ENCODE measurements around the gene TRIM40. TPM values are rescaled to one million over a fixed set of nuclear protein-coding genes. Genes with fewer than 3 reads are reported as not detected.

Gene TRIM40
- total and polyA plus RNA-seq, 2 of the 13 experiments (the other 11 are each of a cell fraction or from before 2014, with no cell fraction given): 0.58 TPM; not detected in 1

DNA sequence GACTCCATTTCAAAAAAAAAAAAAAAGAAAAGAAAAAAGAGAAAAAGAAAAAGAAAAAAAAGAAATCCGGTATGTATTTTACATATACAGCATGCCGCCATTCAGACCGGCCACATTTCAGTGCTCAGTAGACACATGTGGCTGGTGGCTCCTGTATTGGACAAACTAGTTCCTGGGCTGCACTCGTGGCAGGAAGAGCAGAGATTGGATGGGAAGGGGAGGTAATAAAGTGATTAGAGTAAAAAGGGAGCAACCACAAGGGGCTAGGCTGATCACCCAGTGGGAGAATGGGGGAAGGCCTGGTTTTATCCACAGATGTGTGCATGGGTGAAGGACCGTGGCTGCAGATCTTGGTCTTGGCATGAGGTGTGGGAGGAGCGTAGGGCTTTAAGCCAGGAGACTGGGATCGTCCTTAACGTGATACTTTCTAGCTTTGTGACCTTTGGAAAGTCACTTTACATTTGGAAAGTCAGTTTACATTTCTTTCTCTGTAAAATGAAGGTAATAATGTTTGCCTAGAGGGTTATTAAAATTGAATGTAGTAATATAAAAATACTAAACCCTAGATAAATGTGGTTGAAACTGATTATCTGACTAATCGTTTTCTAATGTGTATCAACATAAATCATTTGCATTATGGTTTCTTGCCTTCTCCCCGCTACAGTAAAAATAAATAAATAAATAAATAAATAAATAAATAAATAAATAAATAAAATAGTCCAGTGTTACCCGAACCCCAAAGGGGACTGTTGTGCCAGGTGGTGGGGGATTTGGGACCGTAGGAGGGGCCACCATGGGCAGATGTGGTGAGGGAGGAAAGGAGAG is 26.5 kb downstream of the TRIM40 start:
- ChIA-PET CTCF (ENCODE audit: low intra/inter-chr PET ratio, low total read pairs) (no interaction called here), POLR2A (interaction anchor here (1.4 to 3.3 kb wide), 4 partner anchors 28 to 96 kb away, joined by 4 to 26 read pairs (median 15); partner anchors contain the start of gene TRIM40)
- peak overlapping the region; percentile 87 for H3K27ac ChIP-seq (ENCODE audit: extremely low read length, insufficient read depth, low read length)
- peaks cover 55% of the 10 kb centered on the region for H3K4me1 ChIP-seq (ENCODE audit: insufficient read depth, low read length)
- peak overlapping the region; percentile 90 to 95 (median 92) for H3K4me3 ChIP-seq (replicated peaks in 1 of 3; ENCODE audit: insufficient read depth in 1 of 3, low read depth in 2 of 3, low read length in 3 of 3)
- in situ Hi-C loops (cut with HindIII; ENCODE audit: extremely low pct_ligation_motif_present, low pct_unique_long_range_greater_than_20kb) (no loop called here), intact Hi-C loops (cut with micrococcal nuclease; ENCODE audit: unreplicated experiment) (loop anchor here (1.0 kb wide), 2 partner anchors 28 to 59 kb away; no protein-coding TSS in a partner anchor)
- peaks cover 0 to 3% of the 10 kb centered on the region in 2 experiments; a peak in 1 of 5 replicates for H3K27me3 ChIP-seq (ENCODE audit: control insufficient read depth in 1 of 2, insufficient read depth in 2 of 2, low read length in 2 of 2)
- ATAC-seq: no peak
- H3K9me3 ChIP-seq (ENCODE audit: low read length): no peaks in the 10 kb centered on the region
- H3K36me3 ChIP-seq (replicated peaks in 1 of 2; ENCODE audit: control insufficient read depth in 1 of 2, insufficient read depth in 2 of 2, low read length in 2 of 2): peaks cover 7 to 8% of the 10 kb centered on the region in 2 experiments
- H3K79me2 ChIP-seq (ENCODE audit: insufficient read depth, low read length): peaks cover 36% of the 10 kb centered on the region
- H3K4me2 ChIP-seq (ENCODE audit: low read depth, low read length): peak overlapping the region; percentile 86
- no peaks in the 10 kb centered on the region; the same call in 1 of the 2 replicates for H4K20me1 ChIP-seq (ENCODE audit: insufficient read depth, low read length)
- peak overlapping the region; percentile 81 for H3K9ac ChIP-seq (ENCODE audit: insufficient read depth, low read depth, low read length)
- TSS peak; percentile 79 for BruUV-seq (replicated peaks)
- H2AFZ ChIP-seq (ENCODE audit: low read length): no peak overlapping the region
- no peak for DNase-seq (ENCODE audit: low spot score)
- 56% methylated on average over 12 of the region's 12 CpGs for WGBS (ENCODE audit: low lambda C conversion rate)
- no peak for FAIRE-seq
- TF ChIP-seq, protein P1, sequence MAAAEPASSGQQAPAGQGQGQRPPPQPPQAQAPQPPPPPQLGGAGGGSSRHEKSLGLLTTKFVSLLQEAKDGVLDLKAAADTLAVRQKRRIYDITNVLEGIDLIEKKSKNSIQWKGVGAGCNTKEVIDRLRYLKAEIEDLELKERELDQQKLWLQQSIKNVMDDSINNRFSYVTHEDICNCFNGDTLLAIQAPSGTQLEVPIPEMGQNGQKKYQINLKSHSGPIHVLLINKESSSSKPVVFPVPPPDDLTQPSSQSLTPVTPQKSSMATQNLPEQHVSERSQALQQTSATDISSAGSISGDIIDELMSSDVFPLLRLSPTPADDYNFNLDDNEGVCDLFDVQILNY (CRISPR knock-in tag; conservative IDR thresholded peaks at IDR 0.05): no peak
- TF ChIP-seq ZNF883 (CRISPR knock-in tag; IDR thresholded peaks at IDR 0.05; ENCODE audit: not compliant biosample characterization): no peak
- TF ChIP-seq, protein P2, sequence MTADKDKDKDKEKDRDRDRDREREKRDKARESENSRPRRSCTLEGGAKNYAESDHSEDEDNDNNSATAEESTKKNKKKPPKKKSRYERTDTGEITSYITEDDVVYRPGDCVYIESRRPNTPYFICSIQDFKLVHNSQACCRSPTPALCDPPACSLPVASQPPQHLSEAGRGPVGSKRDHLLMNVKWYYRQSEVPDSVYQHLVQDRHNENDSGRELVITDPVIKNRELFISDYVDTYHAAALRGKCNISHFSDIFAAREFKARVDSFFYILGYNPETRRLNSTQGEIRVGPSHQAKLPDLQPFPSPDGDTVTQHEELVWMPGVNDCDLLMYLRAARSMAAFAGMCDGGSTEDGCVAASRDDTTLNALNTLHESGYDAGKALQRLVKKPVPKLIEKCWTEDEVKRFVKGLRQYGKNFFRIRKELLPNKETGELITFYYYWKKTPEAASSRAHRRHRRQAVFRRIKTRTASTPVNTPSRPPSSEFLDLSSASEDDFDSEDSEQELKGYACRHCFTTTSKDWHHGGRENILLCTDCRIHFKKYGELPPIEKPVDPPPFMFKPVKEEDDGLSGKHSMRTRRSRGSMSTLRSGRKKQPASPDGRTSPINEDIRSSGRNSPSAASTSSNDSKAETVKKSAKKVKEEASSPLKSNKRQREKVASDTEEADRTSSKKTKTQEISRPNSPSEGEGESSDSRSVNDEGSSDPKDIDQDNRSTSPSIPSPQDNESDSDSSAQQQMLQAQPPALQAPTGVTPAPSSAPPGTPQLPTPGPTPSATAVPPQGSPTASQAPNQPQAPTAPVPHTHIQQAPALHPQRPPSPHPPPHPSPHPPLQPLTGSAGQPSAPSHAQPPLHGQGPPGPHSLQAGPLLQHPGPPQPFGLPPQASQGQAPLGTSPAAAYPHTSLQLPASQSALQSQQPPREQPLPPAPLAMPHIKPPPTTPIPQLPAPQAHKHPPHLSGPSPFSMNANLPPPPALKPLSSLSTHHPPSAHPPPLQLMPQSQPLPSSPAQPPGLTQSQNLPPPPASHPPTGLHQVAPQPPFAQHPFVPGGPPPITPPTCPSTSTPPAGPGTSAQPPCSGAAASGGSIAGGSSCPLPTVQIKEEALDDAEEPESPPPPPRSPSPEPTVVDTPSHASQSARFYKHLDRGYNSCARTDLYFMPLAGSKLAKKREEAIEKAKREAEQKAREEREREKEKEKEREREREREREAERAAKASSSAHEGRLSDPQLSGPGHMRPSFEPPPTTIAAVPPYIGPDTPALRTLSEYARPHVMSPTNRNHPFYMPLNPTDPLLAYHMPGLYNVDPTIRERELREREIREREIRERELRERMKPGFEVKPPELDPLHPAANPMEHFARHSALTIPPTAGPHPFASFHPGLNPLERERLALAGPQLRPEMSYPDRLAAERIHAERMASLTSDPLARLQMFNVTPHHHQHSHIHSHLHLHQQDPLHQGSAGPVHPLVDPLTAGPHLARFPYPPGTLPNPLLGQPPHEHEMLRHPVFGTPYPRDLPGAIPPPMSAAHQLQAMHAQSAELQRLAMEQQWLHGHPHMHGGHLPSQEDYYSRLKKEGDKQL (CRISPR knock-in tag; IDR thresholded peaks at IDR 0.05; ENCODE audit: low read depth): no peak; the same call in 1 of the 2 replicates
- no peak for TF ChIP-seq IRX3 (CRISPR knock-in tag; IDR thresholded peaks at IDR 0.05; ENCODE audit: borderline replicate concordance, low read depth)
- TF ChIP-seq DNMT3B (CRISPR knock-in tag; conservative IDR thresholded peaks at IDR 0.05): no peak
- TF ChIP-seq, protein P3, sequence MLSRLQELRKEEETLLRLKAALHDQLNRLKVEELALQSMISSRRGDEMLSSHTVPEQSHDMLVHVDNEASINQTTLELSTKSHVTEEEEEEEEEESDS (CRISPR knock-in tag; IDR thresholded peaks at IDR 0.05; ENCODE audit: borderline replicate concordance): no peak
- no peak for TF ChIP-seq ZNF790 (CRISPR knock-in tag; IDR thresholded peaks at IDR 0.05; ENCODE audit: borderline replicate concordance)
- TF ChIP-seq, protein P4, sequence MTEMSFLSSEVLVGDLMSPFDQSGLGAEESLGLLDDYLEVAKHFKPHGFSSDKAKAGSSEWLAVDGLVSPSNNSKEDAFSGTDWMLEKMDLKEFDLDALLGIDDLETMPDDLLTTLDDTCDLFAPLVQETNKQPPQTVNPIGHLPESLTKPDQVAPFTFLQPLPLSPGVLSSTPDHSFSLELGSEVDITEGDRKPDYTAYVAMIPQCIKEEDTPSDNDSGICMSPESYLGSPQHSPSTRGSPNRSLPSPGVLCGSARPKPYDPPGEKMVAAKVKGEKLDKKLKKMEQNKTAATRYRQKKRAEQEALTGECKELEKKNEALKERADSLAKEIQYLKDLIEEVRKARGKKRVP (CRISPR knock-in tag; IDR thresholded peaks at IDR 0.05): 0 out of 4 replicates have a peak, but pooled peaks of 1 of the 2 experiments have one; percentile 16
- peak; percentile 23 for TF ChIP-seq HNRNPK (IDR thresholded peaks at IDR 0.05; ENCODE audit: low read depth, low read length, poor library complexity, severe bottlenecking)
- TF ChIP-seq, protein P5, sequence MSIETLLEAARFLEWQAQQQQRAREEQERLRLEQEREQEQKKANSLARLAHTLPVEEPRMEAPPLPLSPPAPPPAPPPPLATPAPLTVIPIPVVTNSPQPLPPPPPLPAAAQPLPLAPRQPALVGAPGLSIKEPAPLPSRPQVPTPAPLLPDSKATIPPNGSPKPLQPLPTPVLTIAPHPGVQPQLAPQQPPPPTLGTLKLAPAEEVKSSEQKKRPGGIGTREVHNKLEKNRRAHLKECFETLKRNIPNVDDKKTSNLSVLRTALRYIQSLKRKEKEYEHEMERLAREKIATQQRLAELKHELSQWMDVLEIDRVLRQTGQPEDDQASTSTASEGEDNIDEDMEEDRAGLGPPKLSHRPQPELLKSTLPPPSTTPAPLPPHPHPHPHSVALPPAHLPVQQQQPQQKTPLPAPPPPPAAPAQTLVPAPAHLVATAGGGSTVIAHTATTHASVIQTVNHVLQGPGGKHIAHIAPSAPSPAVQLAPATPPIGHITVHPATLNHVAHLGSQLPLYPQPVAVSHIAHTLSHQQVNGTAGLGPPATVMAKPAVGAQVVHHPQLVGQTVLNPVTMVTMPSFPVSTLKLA (IDR thresholded peaks at IDR 0.05): 0 out of 2 replicates have a peak, but pooled peaks have one; percentile 18
- TF ChIP-seq, protein P6, sequence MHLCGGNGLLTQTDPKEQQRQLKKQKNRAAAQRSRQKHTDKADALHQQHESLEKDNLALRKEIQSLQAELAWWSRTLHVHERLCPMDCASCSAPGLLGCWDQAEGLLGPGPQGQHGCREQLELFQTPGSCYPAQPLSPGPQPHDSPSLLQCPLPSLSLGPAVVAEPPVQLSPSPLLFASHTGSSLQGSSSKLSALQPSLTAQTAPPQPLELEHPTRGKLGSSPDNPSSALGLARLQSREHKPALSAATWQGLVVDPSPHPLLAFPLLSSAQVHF (CRISPR knock-in tag; IDR thresholded peaks at IDR 0.05): no peak

All from HepG2 (cell line).